ENCODE measurements around the gene SLC7A14. TPM values are rescaled to one million over a fixed set of nuclear protein-coding genes. Genes with fewer than 3 reads are reported as not detected.

Gene SLC7A14
- polyA plus RNA-seq, 3 donors = not detected

GRCh38 chr3:170520996-170521395, 64.9 kb downstream of the SLC7A14 start:
- WGBS (ENCODE audit: insufficient coverage) = 0% methylated on average over 1 of the region's 2 CpGs
- no peak overlapping the region for H3K9ac ChIP-seq (ENCODE audit: insufficient read depth, low read length, poor library complexity, severe bottlenecking)
- H3K79me2 ChIP-seq (ENCODE audit: insufficient read depth, low read length) = no peaks in the 10 kb centered on the region
- intact Hi-C loops (cut with micrococcal nuclease) = no loop called here
- no peak for DNase-seq
- peaks cover 0 to 7% (median 0%) of the 10 kb centered on the region in 3 donors for H3K27me3 Mint-ChIP-seq (ENCODE audit: low read depth in 3 of 3)
- no peak overlapping the region for H3K27ac Mint-ChIP-seq
- no peaks in the 10 kb centered on the region for H3K9me3 ChIP-seq (replicated peaks in 1 of 2; ENCODE audit: control insufficient read depth in 1 of 2, insufficient read depth in 1 of 2, low read length in 2 of 2)
- no peak overlapping the region for H3K4me3 ChIP-seq (replicated peaks in 1 of 3; ENCODE audit: low read depth in 2 of 3, low read length in 3 of 3)
- no peak overlapping the region for H3K4me2 ChIP-seq (replicated peaks; ENCODE audit: extremely low read depth, low read length, poor library complexity, severe bottlenecking)
- no peaks in the 10 kb centered on the region for H3K27me3 ChIP-seq (ENCODE audit: control insufficient read depth in 2 of 2, insufficient read depth in 2 of 2, low read length in 2 of 2)
- H4K20me1 ChIP-seq (ENCODE audit: insufficient read depth, low read length) = no peaks in the 10 kb centered on the region
- no peak overlapping the region for H2AFZ ChIP-seq (ENCODE audit: insufficient read depth, low read depth, low read length, poor library complexity, severe bottlenecking)
- peaks cover 5% of the 10 kb centered on the region for H3K4me1 Mint-ChIP-seq
- H3K4me3 Mint-ChIP-seq = no peak overlapping the region
- H3K9me3 Mint-ChIP-seq = peaks cover 0 to 12% (median 2%) of the 10 kb centered on the region in 7 donors
- no peak overlapping the region for H3K27ac ChIP-seq (ENCODE audit: low read depth in 1 of 2, low read length in 2 of 2)
- no peaks in the 10 kb centered on the region for H3K4me1 ChIP-seq (ENCODE audit: control insufficient read depth in 1 of 2, insufficient read depth in 2 of 2, low read length in 2 of 2)
- TF ChIP-seq CTCF (IDR thresholded peaks at IDR 0.05) = no peak
- H3K36me3 ChIP-seq (replicated peaks in 1 of 2; ENCODE audit: control insufficient read depth in 1 of 2, insufficient read depth in 2 of 2, low read length in 2 of 2) = no peaks in the 10 kb centered on the region
- H3K36me3 Mint-ChIP-seq = no peaks in the 10 kb centered on the region

- TF ChIP-seq CTCF (IDR thresholded peaks at IDR 0.05) = no peak
- H3K27ac Mint-ChIP-seq = no peak overlapping the region
- DNase-seq = no peak
- no peak overlapping the region for H3K4me3 ChIP-seq (replicated peaks in 1 of 3; ENCODE audit: low read depth in 2 of 3, low read length in 3 of 3)
- H3K27me3 ChIP-seq (ENCODE audit: control insufficient read depth in 2 of 2, insufficient read depth in 2 of 2, low read length in 2 of 2) = no peaks in the 10 kb centered on the region
- intact Hi-C loops (cut with micrococcal nuclease) = no loop called here
- peaks cover under 1 to 5% (median 2%) of the 10 kb centered on the region in 3 donors for H3K27me3 Mint-ChIP-seq (ENCODE audit: low read depth in 3 of 3)
- no peaks in the 10 kb centered on the region for H3K36me3 Mint-ChIP-seq
- no peak overlapping the region for H3K9ac ChIP-seq (ENCODE audit: insufficient read depth, low read length, poor library complexity, severe bottlenecking)
- no peak overlapping the region for H3K4me3 Mint-ChIP-seq
- peaks cover 0 to 9% (median 2%) of the 10 kb centered on the region in 7 donors for H3K9me3 Mint-ChIP-seq
- H3K4me2 ChIP-seq (replicated peaks; ENCODE audit: extremely low read depth, low read length, poor library complexity, severe bottlenecking) = no peak overlapping the region
- H3K79me2 ChIP-seq (ENCODE audit: insufficient read depth, low read length) = no peaks in the 10 kb centered on the region
- H2AFZ ChIP-seq (ENCODE audit: insufficient read depth, low read depth, low read length, poor library complexity, severe bottlenecking) = no peak overlapping the region
- no peaks in the 10 kb centered on the region for H3K9me3 ChIP-seq (replicated peaks in 1 of 2; ENCODE audit: control insufficient read depth in 1 of 2, insufficient read depth in 1 of 2, low read length in 2 of 2)
- no peaks in the 10 kb centered on the region for H4K20me1 ChIP-seq (ENCODE audit: insufficient read depth, low read length)
- H3K4me1 ChIP-seq (ENCODE audit: control insufficient read depth in 1 of 2, insufficient read depth in 2 of 2, low read length in 2 of 2) = no peaks in the 10 kb centered on the region
- H3K36me3 ChIP-seq (replicated peaks in 1 of 2; ENCODE audit: control insufficient read depth in 1 of 2, insufficient read depth in 2 of 2, low read length in 2 of 2) = no peaks in the 10 kb centered on the region
- no CpG with 5 or more reads among the region's 3 CpGs for WGBS (ENCODE audit: insufficient coverage)
- no peaks in the 10 kb centered on the region for H3K4me1 Mint-ChIP-seq
- no peak overlapping the region for H3K27ac ChIP-seq (ENCODE audit: low read depth in 1 of 2, low read length in 2 of 2)
Observed at GRCh38 chr3:170517242-170517945, 68.5 kb downstream of the SLC7A14 start.
